Measurements from ENCODE around the gene CDHR1. TPM values are rescaled to one million over a fixed set of nuclear protein-coding genes. Genes with fewer than 3 reads are reported as not detected.

Gene CDHR1
- total RNA-seq, 1 experiment from 2014 or later: 6.6 TPM

DNA sequence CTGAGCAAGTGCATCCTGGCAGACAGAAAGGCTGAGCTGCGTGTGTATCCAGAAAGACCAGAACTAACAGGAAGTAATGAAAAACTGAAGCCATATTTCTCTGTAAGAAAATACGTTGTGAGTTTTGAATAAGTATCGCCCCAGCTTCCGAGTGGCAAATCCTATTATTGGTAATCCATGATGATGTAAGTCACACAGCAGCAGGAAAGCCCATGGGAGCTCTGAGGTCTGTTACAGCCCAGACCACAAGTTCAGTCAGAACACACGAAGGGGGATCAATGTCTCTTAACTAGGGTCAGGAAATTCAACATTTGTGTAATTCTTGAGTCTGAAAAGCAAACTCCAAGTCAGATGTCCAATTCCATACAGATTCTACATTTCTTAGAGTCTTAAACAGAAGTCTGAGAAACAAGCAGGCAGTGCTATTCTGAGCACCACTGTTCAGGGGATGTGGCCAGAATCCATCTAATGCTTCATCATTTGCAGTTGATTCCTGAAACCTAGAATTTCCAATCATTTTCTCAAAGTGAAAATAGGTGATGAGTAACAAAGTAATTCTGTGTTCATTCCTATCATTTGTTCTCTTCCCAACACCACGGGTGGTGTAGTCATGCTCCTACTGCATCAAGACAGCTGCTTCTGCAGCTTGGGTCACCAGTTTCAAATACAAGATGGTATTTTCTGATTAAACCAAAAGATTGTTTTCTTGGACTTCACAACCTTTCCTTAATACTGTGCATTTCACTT, 31.3 kb downstream of the CDHR1 start, which contains the start of gene LRIT2:
LRIT2 (minus strand) TSS at position 118 of the 747 bp plus-strand sequence; CDS start at position 94, 24 bp downstream.
- WGBS (ENCODE audit: extremely low coverage, insufficient read length, low lambda C conversion rate): no CpG with 5 or more reads among the region's 6 CpGs
- Histone ChIP-seq H3K4ac (ENCODE audit: low read depth, low read length) (no peak within 1 kb of the TSS), H3K27me3 (ENCODE audit: insufficient read depth, low read length) (no peaks in the 10 kb centered on the region; the same call in 1 of the 2 replicates), H3K27ac (ENCODE audit: insufficient read length, low read depth, low read length) (no peak within 1 kb of the TSS), H4K5ac (ENCODE audit: insufficient read length, low read depth, low read length) (no peak within 1 kb of the TSS), H4K91ac (ENCODE audit: insufficient read length, low read depth, low read length) (no peak within 1 kb of the TSS), H3K79me2 (ENCODE audit: insufficient read depth, low read length) (no peaks in the 10 kb centered on the region), H3K4me2 (ENCODE audit: insufficient read depth, insufficient read length, low read length) (no peak within 1 kb of the TSS), H3K4me1 (ENCODE audit: insufficient read depth, low read length) (no peaks in the 10 kb centered on the region), H3K23me2 (ENCODE audit: insufficient read length, low read depth, low read length, poor library complexity, severe bottlenecking) (no peaks in the 10 kb centered on the region), H3K56ac (ENCODE audit: insufficient read length, low read depth, low read length) (no peak within 1 kb of the TSS), H3T11ph (ENCODE audit: low read length) (no peak within 1 kb of the TSS), H2BK12ac (ENCODE audit: insufficient read length, low read depth, low read length) (no peak within 1 kb of the TSS), H3K9ac (ENCODE audit: extremely low read depth, insufficient read length, low read length) (no peak within 1 kb of the TSS), H2AK5ac (ENCODE audit: insufficient read length, low read length) (no peak within 1 kb of the TSS), H2AFZ (ENCODE audit: low read length) (no peak within 1 kb of the TSS), H3K79me1 (ENCODE audit: insufficient read depth, low read depth, low read length, poor library complexity, severe bottlenecking) (no peaks in the 10 kb centered on the region), H3K9me3 (ENCODE audit: control insufficient read depth, low read depth, low read length) (no peaks in the 10 kb centered on the region), H4K20me1 (ENCODE audit: control insufficient read depth, insufficient read depth, insufficient read length) (no peaks in the 10 kb centered on the region), H4K8ac (replicated peaks; ENCODE audit: insufficient read length, low read depth, low read length) (no peak within 1 kb of the TSS), H2BK20ac (ENCODE audit: low read depth, low read length, poor library complexity, severe bottlenecking) (no peak within 1 kb of the TSS), H3K14ac (ENCODE audit: insufficient read depth, low read length) (no peak within 1 kb of the TSS), H2BK120ac (ENCODE audit: low read depth, low read length, poor library complexity, severe bottlenecking) (no peak within 1 kb of the TSS), H3K23ac (ENCODE audit: insufficient read length, low read depth, low read length) (no peak within 1 kb of the TSS), H3K18ac (ENCODE audit: insufficient read length, low read depth, low read length) (no peak within 1 kb of the TSS), H2BK15ac (ENCODE audit: low read depth, low read length) (no peak within 1 kb of the TSS), H2BK5ac (ENCODE audit: insufficient read length, low read length) (no peak within 1 kb of the TSS)
- DNase-seq: no peak
- no peaks in the 10 kb centered on the region; a peak in 1 of 7 replicates for H3K36me3 Mint-ChIP-seq (ENCODE audit: insufficient read depth in 1 of 3, low read depth in 3 of 3)
- H3K27ac Mint-ChIP-seq: peak within 1 kb of the TSS in 1 of 3 experiments; percentile 70; a peak in 1 of 7 replicates
- H3K4me1 Mint-ChIP-seq: no peaks in the 10 kb centered on the region
- H3K27me3 Mint-ChIP-seq (ENCODE audit: low read depth): peaks cover 43% of the 10 kb centered on the region
- H3K9me3 Mint-ChIP-seq: no peaks in the 10 kb centered on the region
- no peak within 1 kb of the TSS; a peak in 1 of 5 replicates for H3K4me3 Mint-ChIP-seq
- TF ChIP-seq, protein P1, sequence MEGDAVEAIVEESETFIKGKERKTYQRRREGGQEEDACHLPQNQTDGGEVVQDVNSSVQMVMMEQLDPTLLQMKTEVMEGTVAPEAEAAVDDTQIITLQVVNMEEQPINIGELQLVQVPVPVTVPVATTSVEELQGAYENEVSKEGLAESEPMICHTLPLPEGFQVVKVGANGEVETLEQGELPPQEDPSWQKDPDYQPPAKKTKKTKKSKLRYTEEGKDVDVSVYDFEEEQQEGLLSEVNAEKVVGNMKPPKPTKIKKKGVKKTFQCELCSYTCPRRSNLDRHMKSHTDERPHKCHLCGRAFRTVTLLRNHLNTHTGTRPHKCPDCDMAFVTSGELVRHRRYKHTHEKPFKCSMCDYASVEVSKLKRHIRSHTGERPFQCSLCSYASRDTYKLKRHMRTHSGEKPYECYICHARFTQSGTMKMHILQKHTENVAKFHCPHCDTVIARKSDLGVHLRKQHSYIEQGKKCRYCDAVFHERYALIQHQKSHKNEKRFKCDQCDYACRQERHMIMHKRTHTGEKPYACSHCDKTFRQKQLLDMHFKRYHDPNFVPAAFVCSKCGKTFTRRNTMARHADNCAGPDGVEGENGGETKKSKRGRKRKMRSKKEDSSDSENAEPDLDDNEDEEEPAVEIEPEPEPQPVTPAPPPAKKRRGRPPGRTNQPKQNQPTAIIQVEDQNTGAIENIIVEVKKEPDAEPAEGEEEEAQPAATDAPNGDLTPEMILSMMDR (conservative IDR thresholded peaks at IDR 0.05): no peak

Measured in H9 (cell line).